GM18873 (cell line): ENCODE results near the gene ZBTB16.

Experiments
- ATAC-seq: cut with Tn5 transposase; IDR thresholded peaks from one replicate; pipeline ENCODE4 v1.9.1; 2021; ENCODE audit warnings: mild to moderate bottlenecking, moderate library complexity, moderate number of reproducible peaks; ENCODE audit not compliant: unreplicated experiment, low FRiP score

The ZBTB16 gene

GRCh38 chr11:114099392-114100178 is 40.1 kb downstream of the ZBTB16 start:
- no peak for ATAC-seq

GRCh38 chr11:114102993-114103896 is 43.7 kb downstream of the ZBTB16 start:
- no peak for ATAC-seq

- no peak for ATAC-seq
These were observed 46.1 kb downstream of the ZBTB16 start for GRCh38 chr11:114105611-114106010.

GRCh38 chr11:114106047-114106446 is 46.5 kb downstream of the ZBTB16 start:
- no peak for ATAC-seq

GRCh38 chr11:114106986-114107385 is 47.5 kb downstream of the ZBTB16 start:
- ATAC-seq: no peak

GRCh38 chr11:114108501-114109205 is 49.1 kb downstream of the ZBTB16 start:
- no peak for ATAC-seq

GRCh38 chr11:114109206-114110090 is 49.9 kb downstream of the ZBTB16 start:
- ATAC-seq: no peak

- ATAC-seq: no peak
These were observed 50.6 kb downstream of the ZBTB16 start for GRCh38 chr11:114110123-114110522.

- no peak for ATAC-seq
These were observed 51.7 kb downstream of the ZBTB16 start for GRCh38 chr11:114110952-114111947.

- no peak for ATAC-seq
These were observed 56.0 kb downstream of the ZBTB16 start for GRCh38 chr11:114115451-114115928.

- no peak for ATAC-seq
These were observed 56.8 kb downstream of the ZBTB16 start for GRCh38 chr11:114116357-114116756.

- ATAC-seq: no peak
These were observed 57.3 kb downstream of the ZBTB16 start for GRCh38 chr11:114116800-114117199.

- no peak for ATAC-seq
These were observed 61.1 kb downstream of the ZBTB16 start for GRCh38 chr11:114120606-114121005.

- no peak for ATAC-seq
These were observed 61.6 kb downstream of the ZBTB16 start for GRCh38 chr11:114121138-114121537.

GRCh38 chr11:114121804-114122504 is 62.4 kb downstream of the ZBTB16 start:
- ATAC-seq: no peak

GRCh38 chr11:114122686-114123085 is 63.2 kb downstream of the ZBTB16 start:
- ATAC-seq: no peak

- ATAC-seq: no peak
These were observed 64.3 kb downstream of the ZBTB16 start for GRCh38 chr11:114123692-114124330.
